Motor neuron (in vitro differentiated cells): ENCODE measurements around the gene PLA2G3. TPM values are rescaled to one million over a fixed set of nuclear protein-coding genes. Genes with fewer than 3 reads are reported as not detected.
A peak's percentile ranks its signal among the peaks of the same experiment; 100 is the strongest.

ENCODE experiments used
- ATAC-seq, 8 experiments: fragments of 200-7000 bp; cut with Tn5 transposase; replicated peaks in 6 of 8; 2 replicates each; pipeline ENCODE4 v1.8.0; 2021; ENCODE audit warnings: mild to moderate bottlenecking in 8 of 8, moderate library complexity in 8 of 8
- H3K27ac ChIP-seq, 2 donors: fragments of 250-450 bp; sonication (Bioruptor Pico); 2 replicates each; pipeline ENCODE4 v1.9.0; 2021; ENCODE audit warnings: antibody characterized with exemption in 2 of 2, mild to moderate bottlenecking in 2 of 2, moderate library complexity in 1 of 2
- H3K4me1 ChIP-seq, 2 donors: fragments of 250-450 bp; sonication (Bioruptor Pico); replicated peaks in 1 of 2; 2 replicates each; pipeline ENCODE4 v1.6.1; 2021; ENCODE audit warnings: antibody characterized with exemption in 2 of 2, mild to moderate bottlenecking in 2 of 2, moderate library complexity in 1 of 2
- H3K4me3 ChIP-seq, 5 donors: fragments of 250-450 bp; sonication (Bioruptor Pico); 2 replicates each; pipeline ENCODE4 v1.9.0; 2021; ENCODE audit warnings: antibody characterized with exemption in 5 of 5, mild to moderate bottlenecking in 5 of 5, moderate library complexity in 4 of 5
- WGBS, 10 experiments: fragments of 450-650 bp; shearing (Covaris generic); methylation state at CpG; one replicate each; pipeline ENCODE4 v1.0.0; 2022; 5-methylcytosine and 5-hydroxymethylcytosine counted together
- in situ Hi-C, 9 experiments: fragments of 400-800 bp; cut with MboI; loops; one replicate each; pipeline ENCODE4 v1.15.0; 2021; ENCODE audit warnings: low sequenced_read_pairs in 9 of 9, low pct_unique_long_range_greater_than_20kb in 2 of 9; ENCODE audit not compliant: unreplicated experiment in 9 of 9
- total RNA-seq, 8 experiments: library from RNA; unstranded; fragments of 300-600 nt; gene quantifications; 2 replicates each; pipeline versions ENCODE4 v1.2.3 to v1.2.4, GENCODE V29; 2022

Gene PLA2G3
- total RNA-seq, 8 experiments from 2014 or later: 0.05 to 0.90 (median 0.29) TPM

DNA sequence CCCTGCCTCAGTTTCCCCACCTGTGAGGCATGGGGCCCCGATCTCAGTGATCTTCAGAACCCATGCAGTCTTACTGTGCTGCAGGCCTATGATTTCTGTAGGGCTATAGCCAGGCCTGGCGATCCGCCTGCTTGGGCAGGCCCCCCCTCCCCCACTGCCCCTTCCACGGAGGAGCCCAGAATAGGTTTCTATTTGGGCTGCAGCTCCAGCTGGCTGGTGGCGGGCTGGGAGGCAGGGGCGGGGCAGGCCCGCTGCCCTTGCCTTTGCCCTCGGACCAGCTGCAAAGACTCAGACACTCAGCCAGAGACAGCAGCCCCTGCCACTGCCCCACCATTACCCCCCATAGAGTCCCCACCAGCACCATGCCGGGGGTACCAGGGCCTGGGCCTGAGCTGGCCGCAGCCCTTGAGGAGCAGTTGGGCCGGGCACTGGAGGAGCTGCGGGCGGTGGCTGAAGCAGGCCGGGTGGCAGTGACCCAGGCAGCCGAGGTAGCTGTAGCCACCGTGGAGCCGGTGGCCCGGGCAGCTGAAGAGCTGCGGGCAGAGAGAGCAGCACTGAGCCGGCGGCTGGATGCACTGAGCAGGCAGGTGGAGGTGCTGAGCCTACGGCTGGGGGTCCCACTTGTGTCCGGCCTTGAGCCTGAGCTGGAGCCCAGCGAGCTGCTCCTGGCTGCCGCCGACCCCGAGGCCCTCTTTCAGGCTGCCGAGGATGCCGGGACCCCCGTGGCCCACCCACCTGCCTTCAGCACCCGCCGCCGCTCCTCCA, 47.0 kb downstream of the PLA2G3 start:
- Histone ChIP-seq H3K4me3 (no peak overlapping the region), H3K4me1 (peaks cover 2 to 3% of the 10 kb centered on the region in 2 donors), H3K27ac (no peak overlapping the region)
- WGBS, 10 experiments: 100% methylated on average over 2 of the region's 33 CpGs; no CpG with 5 or more reads in 9 of the 10 experiments
- in situ Hi-C loops: loop anchor here in 2 of 9 experiments (25.0 kb wide), 1 partner anchor 131 kb away; the partner anchor contains the start of genes MORC2 (in 2 of the 2) and TUG1 (in 2 of the 2)
- no peak for ATAC-seq

DNA sequence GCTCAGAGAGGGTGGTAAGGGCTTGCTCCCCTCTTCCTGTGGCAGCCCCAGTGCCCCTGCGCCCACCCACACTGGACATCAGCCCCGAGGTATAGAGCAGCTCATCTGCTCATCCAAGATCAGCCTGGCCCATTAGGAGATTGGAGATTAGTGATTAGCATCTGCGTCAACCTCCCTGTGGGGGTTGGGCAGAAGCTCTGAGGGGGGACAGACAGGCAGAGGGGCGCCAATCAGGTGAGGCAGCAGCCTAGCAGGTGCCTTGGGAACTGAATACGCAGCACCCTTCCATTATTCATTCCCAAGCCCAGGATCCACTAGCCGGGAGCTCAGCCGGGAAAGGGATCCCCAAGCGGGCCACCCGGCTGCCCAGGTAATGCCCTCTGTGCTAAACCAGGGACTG, 48.1 kb downstream of the PLA2G3 start:
- no peak overlapping the region for H3K4me3 ChIP-seq
- in situ Hi-C loops: loop anchor here in 2 of 9 experiments (25.0 kb wide), 1 partner anchor 130 kb away; the partner anchor contains the start of genes MORC2 (in 2 of the 2) and TUG1 (in 2 of the 2)
- ATAC-seq: no peak
- WGBS, 10 experiments: 83 to 100% (median 97%) methylated on average over 1 to 5 of the region's 9 CpGs; no CpG with 5 or more reads in 6 of the 10 experiments
- no peaks in the 10 kb centered on the region for H3K4me1 ChIP-seq
- no peak overlapping the region for H3K27ac ChIP-seq

DNA sequence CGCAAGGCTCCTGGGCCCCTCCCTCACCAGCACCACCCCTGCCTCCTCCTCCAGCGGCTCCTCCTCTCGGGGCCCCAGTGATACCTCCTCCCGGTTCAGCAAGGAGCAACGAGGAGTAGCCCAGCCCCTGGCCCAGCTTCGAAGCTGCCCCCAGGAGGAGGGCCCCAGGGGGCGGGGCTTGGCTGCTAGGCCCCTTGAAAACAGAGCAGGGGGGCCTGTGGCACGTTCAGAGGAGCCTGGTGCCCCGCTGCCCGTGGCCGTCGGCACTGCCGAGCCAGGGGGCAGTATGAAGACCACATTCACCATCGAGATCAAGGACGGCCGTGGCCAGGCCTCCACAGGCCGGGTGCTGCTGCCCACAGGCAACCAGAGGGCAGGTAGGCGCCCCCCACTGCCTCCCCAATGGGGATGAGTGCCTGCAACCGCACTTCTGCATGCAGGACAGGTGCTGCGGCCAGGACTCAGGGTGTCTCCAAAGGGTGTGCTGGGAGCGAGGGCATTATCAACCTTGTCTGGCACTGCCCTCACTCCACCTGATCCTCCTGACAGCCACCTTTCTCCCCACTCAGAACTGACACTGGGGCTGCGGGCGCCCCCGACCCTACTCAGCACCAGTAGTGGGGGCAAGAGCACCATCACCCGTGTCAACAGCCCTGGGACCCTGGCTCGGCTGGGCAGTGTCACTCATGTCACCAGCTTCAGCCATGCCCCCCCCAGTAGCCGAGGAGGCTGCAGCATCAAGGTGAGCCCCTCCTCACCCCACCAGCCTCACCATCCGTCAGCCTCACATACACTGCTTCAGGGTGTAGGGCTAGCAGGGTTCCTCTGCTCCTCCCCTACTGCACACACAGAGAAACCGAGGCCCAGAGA, 49.0 kb downstream of the PLA2G3 start:
- no peaks in the 10 kb centered on the region for H3K4me1 ChIP-seq
- H3K27ac ChIP-seq: no peak overlapping the region
- in situ Hi-C loops: loop anchor here in 2 of 9 experiments (25.0 kb wide), 1 partner anchor 129 kb away; the partner anchor contains the start of genes MORC2 (in 2 of the 2) and TUG1 (in 2 of the 2)
- H3K4me3 ChIP-seq: no peak overlapping the region
- ATAC-seq: peak in 1 of 8 experiments; percentile 5
- WGBS, 10 experiments: 80 to 100% (median 90%) methylated on average over 2 to 4 of the region's 29 CpGs; no CpG with 5 or more reads in 7 of the 10 experiments

DNA sequence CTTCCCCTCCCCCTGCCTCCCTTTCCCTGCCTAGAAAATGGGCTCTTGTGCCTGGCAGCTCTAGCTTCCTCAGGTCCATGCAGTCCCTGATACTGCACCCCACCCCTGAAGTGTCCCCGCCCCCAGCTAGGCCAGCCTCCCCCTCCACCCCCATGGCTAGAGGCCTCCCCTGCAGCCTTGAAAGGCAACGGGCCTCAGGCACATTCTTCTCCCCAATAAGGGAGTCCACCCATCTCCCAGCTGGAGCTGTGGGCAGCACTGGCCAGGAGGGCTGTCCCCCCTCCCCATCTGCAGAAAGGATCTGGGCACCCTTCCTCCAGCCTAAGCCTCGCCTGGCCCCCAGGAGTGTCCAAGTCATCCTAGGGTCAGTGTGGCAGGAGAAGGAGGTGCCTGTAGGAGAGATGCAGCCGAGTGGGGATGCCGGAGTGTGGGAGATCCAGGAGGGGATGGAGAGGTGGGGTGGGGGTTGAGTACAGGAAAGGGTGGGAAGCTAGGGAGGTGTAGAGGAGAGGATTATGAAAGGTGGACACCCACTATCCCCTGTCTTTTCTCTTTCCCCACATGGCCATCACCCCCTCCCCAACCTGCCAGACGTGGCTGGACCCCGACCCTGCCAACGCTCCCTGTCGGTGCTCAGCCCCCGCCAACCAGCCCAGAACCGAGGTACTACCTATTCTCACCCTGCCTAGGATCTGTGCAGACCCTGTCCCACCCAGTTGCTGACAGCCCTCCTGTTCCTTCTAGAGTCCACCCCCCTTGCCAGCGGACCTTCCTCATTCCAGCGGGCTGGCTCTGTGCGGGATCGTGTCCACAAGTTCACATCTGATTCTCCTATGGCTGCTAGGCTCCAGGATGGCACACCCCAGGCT, 49.9 kb downstream of the PLA2G3 start:
- ATAC-seq: peak in 2 of 8 experiments; percentile 42 to 49
- no peak overlapping the region for H3K4me3 ChIP-seq
- no peak overlapping the region for H3K27ac ChIP-seq
- H3K4me1 ChIP-seq: peaks cover 0 to under 1% of the 10 kb centered on the region in 2 donors
- WGBS, 10 experiments: no CpG with 5 or more reads among the region's 15 CpGs
- in situ Hi-C loops: loop anchor here in 2 of 9 experiments (25.0 kb wide), 1 partner anchor 128 kb away; the partner anchor contains the start of genes MORC2 (in 2 of the 2) and TUG1 (in 2 of the 2)

DNA sequence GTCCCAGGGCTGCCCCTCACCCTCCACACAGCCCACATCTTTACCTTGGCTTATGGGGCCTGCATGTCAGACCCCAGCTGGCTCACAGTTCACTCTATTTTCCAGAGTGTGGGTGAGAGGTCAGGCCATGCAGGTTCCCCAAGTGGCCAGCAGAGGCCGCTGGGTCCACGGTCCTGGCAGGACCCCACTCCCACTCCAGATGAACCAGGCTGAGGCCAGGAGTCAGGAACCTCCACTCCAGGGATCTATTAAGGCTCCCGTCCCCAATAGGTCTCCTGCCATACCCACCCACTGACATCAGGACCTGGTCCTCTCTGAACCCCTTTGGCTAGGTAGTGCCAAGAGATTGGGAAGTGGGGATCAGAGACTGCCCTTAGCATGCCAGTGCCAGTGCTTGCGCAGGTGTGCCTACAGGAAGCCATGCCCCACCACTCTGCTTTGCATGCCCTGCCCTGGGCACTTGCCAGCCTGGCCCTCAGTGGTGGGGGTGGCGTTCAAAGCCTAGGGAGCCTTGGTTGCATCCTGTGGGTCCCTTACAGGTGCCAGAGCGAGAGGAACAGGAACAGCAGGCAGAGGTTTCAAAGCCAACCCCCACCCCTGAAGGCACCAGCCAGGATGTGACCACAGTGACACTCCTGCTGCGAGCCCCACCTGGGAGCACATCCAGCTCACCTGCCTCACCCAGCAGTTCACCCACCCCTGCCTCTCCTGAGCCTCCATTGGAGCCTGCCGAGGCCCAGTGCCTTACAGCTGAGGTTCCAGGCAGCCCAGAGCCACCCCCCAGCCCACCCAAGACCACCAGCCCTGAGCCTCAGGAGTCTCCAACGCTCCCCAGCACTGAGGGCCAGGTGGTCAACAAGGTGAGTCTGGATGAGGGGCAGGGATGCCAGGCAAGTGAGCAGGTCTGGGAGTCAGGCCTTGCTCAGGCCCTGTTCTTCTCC, 50.9 kb downstream of the PLA2G3 start:
- ATAC-seq: peak; percentile 4 to 61 (median 38)
- Histone ChIP-seq H3K4me1 (peaks cover 0 to 4% of the 10 kb centered on the region in 2 donors), H3K4me3 (no peak overlapping the region), H3K27ac (no peak overlapping the region)
- 29 to 100% (median 61%) methylated on average over 1 to 3 of the region's 9 CpGs; no CpG with 5 or more reads in 7 of the 10 experiments for WGBS, 10 experiments
- in situ Hi-C loops: loop anchor here in 4 of 9 experiments (10.0 to 25.0 kb wide), 3 partner anchors 115 to 145 kb away; partner anchors contain the start of genes MORC2 (in 2 of the 4) and TUG1 (in 2 of the 4)

DNA sequence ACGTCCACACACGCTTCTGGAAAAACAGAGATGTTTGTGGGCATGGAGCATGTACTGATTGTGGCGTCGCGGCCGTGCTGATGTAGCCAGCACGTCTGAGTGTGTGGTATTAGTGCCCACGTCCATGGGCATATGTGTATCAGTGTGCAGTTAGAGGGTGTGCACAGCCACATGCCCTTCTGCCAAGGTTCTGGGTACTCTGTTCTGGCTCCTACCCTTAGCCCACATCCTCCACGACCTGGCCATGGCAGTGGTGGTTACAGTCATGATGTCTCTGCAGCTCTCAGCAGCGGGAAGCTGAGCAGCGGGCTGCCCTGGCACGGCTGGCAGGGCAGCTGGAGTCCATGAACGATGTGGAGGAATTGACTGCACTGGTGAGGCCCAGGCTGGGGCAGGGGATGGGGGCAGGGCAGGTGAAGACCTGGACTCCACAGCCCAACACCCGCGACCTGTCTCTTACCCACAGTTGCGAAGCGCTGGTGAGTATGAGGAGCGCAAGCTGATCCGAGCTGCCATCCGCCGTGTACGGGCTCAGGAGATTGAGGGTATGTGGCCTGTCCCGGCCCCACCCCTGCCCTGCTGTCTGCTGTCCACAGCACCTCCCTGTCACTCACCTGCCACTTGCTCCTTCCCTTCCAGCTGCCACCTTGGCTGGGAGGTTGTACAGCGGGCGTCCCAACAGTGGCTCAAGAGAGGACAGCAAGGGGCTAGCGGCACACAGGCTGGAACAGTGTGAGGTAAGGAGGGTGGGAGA, 51.9 kb downstream of the PLA2G3 start:
- peaks cover 0 to 4% of the 10 kb centered on the region in 2 donors for H3K4me1 ChIP-seq
- H3K4me3 ChIP-seq: no peak overlapping the region
- ATAC-seq: no peak
- H3K27ac ChIP-seq: no peak overlapping the region
- in situ Hi-C loops: loop anchor here in 4 of 9 experiments (10.0 to 25.0 kb wide), 3 partner anchors 114 to 144 kb away; partner anchors contain the start of genes MORC2 (in 2 of the 4) and TUG1 (in 2 of the 4)
- 81 to 100% (median 94%) methylated on average over 2 to 16 of the region's 26 CpGs; no CpG with 5 or more reads in 4 of the 10 experiments for WGBS, 10 experiments

DNA sequence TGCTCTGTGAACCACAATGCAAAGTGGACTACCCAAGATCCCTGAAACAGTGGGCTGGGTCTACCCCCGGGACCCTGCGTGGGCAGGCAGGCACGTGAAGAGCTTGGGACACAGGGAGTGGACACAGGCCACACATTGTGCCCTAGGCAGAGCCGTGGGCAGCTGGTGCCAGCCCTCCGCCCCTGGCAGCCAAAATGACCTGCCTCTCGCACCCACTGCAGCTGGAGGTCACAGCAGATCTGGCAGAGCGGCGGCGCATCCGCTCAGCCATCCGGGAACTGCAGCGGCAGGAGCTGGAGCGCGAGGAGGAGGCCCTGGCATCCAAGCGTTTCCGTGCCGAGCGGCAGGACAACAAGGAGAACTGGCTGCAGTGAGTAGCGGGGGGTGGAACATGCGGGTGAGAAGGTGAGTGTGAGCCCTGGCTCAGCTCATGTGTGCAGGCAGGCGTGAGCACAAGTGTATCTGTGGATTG, 52.5 kb downstream of the PLA2G3 start:
- Histone ChIP-seq H3K4me1 (peaks cover 0 to 4% of the 10 kb centered on the region in 2 donors), H3K4me3 (no peak overlapping the region), H3K27ac (no peak overlapping the region)
- WGBS, 10 experiments: 92 to 100% (median 97%) methylated on average over 2 to 5 of the region's 21 CpGs; no CpG with 5 or more reads in 7 of the 10 experiments
- in situ Hi-C loops: loop anchor here in 4 of 9 experiments (10.0 to 25.0 kb wide), 3 partner anchors 113 to 143 kb away; partner anchors contain the start of genes MORC2 (in 2 of the 4) and TUG1 (in 2 of the 4)
- ATAC-seq: no peak

DNA sequence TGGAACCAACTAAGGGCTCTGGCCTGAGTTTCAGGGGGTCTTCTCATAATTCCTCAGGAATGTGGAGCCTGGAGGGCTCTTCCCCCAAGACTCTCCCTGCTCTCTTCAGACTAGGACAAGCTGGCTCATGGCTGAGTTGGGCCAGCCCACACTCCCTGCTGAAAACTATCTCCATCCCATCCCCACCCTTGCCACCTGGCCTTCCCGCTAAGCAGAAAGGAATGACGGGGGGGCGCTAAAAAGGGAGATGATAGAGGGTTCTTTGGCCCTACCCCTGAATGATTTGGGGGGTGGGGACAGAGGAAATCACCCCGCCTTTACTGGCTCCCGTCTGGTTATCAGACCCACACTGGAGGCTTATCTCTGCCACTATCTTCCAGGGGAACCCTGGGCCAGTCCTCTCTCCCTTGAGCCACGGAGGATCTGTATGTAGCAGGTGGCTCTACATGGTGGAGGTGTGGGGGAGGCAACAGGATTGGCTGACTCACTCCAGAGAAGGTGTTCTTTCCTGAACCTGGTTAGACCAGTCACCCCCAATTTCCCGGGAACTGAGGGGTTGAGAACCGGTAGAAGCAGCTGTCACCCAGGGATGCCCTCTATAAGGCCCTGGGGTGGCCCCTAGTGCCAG, 53.5 kb downstream of the PLA2G3 start:
- no peak for ATAC-seq
- in situ Hi-C loops: loop anchor here in 4 of 9 experiments (10.0 to 25.0 kb wide), 3 partner anchors 112 to 142 kb away; partner anchors contain the start of genes MORC2 (in 2 of the 4) and TUG1 (in 2 of the 4)
- no peak overlapping the region for H3K27ac ChIP-seq
- peaks cover 0 to 8% of the 10 kb centered on the region in 2 donors for H3K4me1 ChIP-seq
- no peak overlapping the region for H3K4me3 ChIP-seq
- 60 to 100% (median 96%) methylated on average over 1 to 5 of the region's 8 CpGs; no CpG with 5 or more reads in 4 of the 10 experiments for WGBS, 10 experiments

DNA sequence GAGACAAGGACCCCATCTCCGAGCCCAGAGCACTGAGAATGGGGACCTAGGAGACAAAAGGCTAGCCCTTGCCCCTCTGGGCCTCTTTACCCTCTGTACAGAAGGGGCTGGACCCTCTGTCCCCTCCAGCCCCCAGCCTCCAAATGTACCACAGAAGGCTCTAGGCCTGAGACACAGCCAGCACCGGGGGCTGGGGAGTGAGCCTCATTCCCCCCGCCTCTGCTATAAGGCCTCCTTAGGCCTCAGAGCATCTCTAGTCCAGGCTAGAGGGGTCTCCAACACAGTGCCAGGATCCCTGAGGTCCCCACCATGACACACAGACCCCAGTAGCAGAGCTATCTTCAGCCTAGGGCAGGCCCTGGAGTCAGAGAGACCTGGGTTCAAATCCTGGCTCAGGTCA, 54.4 kb downstream of the PLA2G3 start:
- Histone ChIP-seq H3K4me1 (peaks cover 0 to 12% of the 10 kb centered on the region in 2 donors), H3K4me3 (no peak overlapping the region), H3K27ac (no peak overlapping the region)
- in situ Hi-C loops: loop anchor here in 4 of 9 experiments (10.0 to 25.0 kb wide), 3 partner anchors 111 to 141 kb away; partner anchors contain the start of genes MORC2 (in 2 of the 4) and TUG1 (in 2 of the 4)
- no peak for ATAC-seq
- WGBS, 10 experiments: 80 to 94% (median 92%) methylated on average over 1 to 3 of the region's 3 CpGs; no CpG with 5 or more reads in 7 of the 10 experiments

DNA sequence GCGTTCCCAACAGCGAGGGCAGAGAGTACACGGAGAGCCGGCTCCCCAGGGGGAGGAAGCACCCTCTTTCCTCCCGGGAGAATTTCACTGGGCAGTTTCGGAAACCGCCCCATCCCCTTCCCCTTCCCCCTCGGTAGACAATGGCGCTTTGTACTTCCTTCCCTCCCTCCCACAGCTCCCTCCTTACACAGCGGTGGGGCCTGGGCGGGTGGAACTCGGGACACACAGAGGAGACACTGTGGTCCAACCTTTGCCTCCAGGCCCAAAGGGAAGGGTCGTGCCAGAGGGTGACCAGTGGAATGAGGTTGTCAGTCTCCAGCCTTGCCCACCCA, 54.8 kb downstream of the PLA2G3 start:
- no CpG with 5 or more reads among the region's 13 CpGs for WGBS, 10 experiments
- in situ Hi-C loops: loop anchor here in 4 of 9 experiments (10.0 to 25.0 kb wide), 3 partner anchors 111 to 141 kb away; partner anchors contain the start of genes MORC2 (in 2 of the 4) and TUG1 (in 2 of the 4)
- Histone ChIP-seq H3K27ac (no peak overlapping the region), H3K4me3 (peak overlapping the region; percentile 29 to 53 (median 48)), H3K4me1 (peaks cover 0 to 14% of the 10 kb centered on the region in 2 donors)
- ATAC-seq: no peak
